ENCODE data around the gene CACNB4.

The CACNB4 gene

GRCh38 chr2:151790689-151791088 is 308.2 kb downstream of the CACNB4 start:
- no peaks in the 10 kb centered on the region for H3K9me3 Mint-ChIP-seq
- no peak for TF ChIP-seq CTCF (IDR thresholded peaks at IDR 0.05; ENCODE audit: unreplicated experiment in 3 of 3)
- H3K27ac Mint-ChIP-seq = no peak overlapping the region
- H3K4me3 Mint-ChIP-seq = no peak overlapping the region
- H3K27me3 Mint-ChIP-seq (ENCODE audit: low read depth) = no peaks in the 10 kb centered on the region
- peaks cover 32% of the 10 kb centered on the region for H3K36me3 Mint-ChIP-seq (ENCODE audit: low read depth)
- peaks cover 9% of the 10 kb centered on the region for H3K4me1 Mint-ChIP-seq

- TF ChIP-seq CTCF (IDR thresholded peaks at IDR 0.05; ENCODE audit: unreplicated experiment in 3 of 3) = no peak
- H3K4me1 Mint-ChIP-seq = peaks cover 14% of the 10 kb centered on the region
- H3K9me3 Mint-ChIP-seq = no peaks in the 10 kb centered on the region
- no peaks in the 10 kb centered on the region for H3K27me3 Mint-ChIP-seq (ENCODE audit: low read depth)
- no peak overlapping the region for H3K27ac Mint-ChIP-seq
- H3K36me3 Mint-ChIP-seq (ENCODE audit: low read depth) = peaks cover 45% of the 10 kb centered on the region
- H3K4me3 Mint-ChIP-seq = no peak overlapping the region
Measured at GRCh38 chr2:151789055-151789834, 309.6 kb downstream of the CACNB4 start.

- Mint-ChIP-seq H3K27ac (peak overlapping the region; percentile 22 to 83 (median 48)), H3K9me3 (no peaks in the 10 kb centered on the region), H3K4me3 (peak overlapping the region in 1 of 3 experiments; percentile 3), H3K4me1 (peaks cover 14% of the 10 kb centered on the region), H3K27me3 (ENCODE audit: low read depth) (no peaks in the 10 kb centered on the region), H3K36me3 (ENCODE audit: low read depth) (peaks cover 44% of the 10 kb centered on the region)
- TF ChIP-seq CTCF (IDR thresholded peaks at IDR 0.05; ENCODE audit: unreplicated experiment in 3 of 3) = no peak
Measured at GRCh38 chr2:151786483-151786882, 312.4 kb downstream of the CACNB4 start.

DNA sequence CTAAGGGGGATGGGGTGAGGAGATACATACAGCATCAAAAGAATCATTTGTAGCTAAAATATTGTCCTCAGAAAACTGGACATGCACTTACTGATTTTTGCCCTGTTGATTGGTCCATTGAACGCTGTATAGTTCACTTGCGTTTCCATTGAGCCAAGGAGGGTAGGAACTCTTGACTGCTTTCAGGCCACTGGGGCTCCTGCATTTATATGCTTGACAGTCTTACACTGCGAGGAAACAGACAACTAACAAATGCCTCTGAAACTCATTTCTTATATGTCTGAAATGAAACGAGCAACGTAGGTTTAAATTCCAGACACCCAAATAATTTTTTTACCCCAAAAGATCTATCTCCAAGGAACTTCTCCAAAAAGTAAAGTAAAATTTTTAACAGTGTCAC is 312.8 kb downstream of the CACNB4 start:
- peak overlapping the region in 1 of 3 experiments; percentile 3 for H3K4me3 Mint-ChIP-seq
- H3K4me1 Mint-ChIP-seq = peaks cover 14% of the 10 kb centered on the region
- TF ChIP-seq CTCF (IDR thresholded peaks at IDR 0.05; ENCODE audit: unreplicated experiment in 3 of 3) = no peak
- peaks cover 43% of the 10 kb centered on the region for H3K36me3 Mint-ChIP-seq (ENCODE audit: low read depth)
- no peaks in the 10 kb centered on the region for H3K9me3 Mint-ChIP-seq
- peak overlapping the region; percentile 22 to 83 (median 48) for H3K27ac Mint-ChIP-seq
- no peaks in the 10 kb centered on the region for H3K27me3 Mint-ChIP-seq (ENCODE audit: low read depth)

DNA sequence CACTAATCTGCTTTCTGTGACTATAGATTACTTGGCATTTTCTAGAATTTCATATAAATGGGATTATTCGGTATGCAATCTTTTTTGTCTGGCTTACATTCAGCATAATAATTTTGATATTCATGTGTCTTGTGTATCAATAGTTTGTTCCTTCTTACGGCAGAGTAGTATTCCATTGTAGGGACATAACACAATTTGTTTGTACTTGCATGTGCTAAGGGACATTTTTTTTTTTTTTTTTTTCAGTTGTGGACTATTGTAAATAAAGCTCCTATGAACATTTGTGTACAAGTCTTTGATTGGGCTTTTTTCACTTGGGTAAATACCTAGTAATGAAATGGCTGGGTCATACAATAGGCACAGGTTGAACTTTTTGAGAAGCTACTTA is 315.7 kb downstream of the CACNB4 start:
- no peak for TF ChIP-seq CTCF (IDR thresholded peaks at IDR 0.05; ENCODE audit: unreplicated experiment in 3 of 3)
- H3K9me3 Mint-ChIP-seq = peaks cover 9% of the 10 kb centered on the region
- peaks cover 14% of the 10 kb centered on the region for H3K4me1 Mint-ChIP-seq
- H3K36me3 Mint-ChIP-seq (ENCODE audit: low read depth) = peaks cover 57% of the 10 kb centered on the region
- no peaks in the 10 kb centered on the region for H3K27me3 Mint-ChIP-seq (ENCODE audit: low read depth)
- H3K4me3 Mint-ChIP-seq = no peak overlapping the region
- H3K27ac Mint-ChIP-seq = no peak overlapping the region
